Stimulated activated CD8-positive, alpha-beta memory T cell treated with anti-CD3 and anti-CD28 coated beads, Interleukin-7, amount 100 ng/mL, for 24 hours (primary cell): ENCODE data around the gene CDH13.

Experiments
- DNase-seq: peaks from one replicate; pipeline ENCODE4 v3.0.0-alpha.2; 2020; ENCODE audit warnings: low read depth

The CDH13 gene

DNA sequence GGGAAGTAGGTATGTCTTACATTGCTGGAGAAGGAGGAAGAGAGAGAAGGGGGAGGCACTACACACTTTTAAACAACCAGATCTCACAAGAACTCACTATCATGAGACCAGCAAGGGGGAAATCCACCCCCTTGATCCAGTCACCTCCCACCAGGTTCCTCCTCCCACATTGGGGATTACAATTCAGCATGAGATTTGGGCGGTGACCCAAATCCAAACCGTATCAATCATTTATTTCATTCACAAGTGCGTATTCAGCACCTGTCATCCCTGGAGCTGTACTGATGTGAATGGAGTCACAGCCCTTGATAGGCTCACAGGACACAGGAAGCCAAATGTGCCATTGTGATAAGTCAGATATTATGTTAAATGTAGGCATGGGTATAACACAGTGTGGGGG lies 952.7 kb downstream of the CDH13 start:
- DNase-seq, result no peak

DNA sequence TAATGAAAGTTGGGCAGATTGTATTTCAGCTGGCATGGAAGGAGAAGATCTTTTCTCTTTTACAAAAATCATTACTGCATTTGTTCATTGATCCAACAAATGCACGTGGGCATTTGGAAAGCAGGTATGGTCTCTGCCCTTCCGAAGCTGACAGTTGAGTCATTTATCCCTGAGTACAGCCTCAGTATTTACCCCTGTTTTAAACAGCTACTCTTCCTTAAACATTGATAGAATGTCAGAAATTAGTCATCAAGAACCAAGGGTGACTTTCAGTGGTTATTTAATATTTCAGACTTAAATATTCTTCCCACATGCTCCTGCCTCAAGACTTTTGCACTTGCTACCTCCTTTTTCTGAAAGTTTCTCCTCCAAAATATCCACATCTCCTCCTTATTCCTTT lies 954.3 kb downstream of the CDH13 start:
- no peak for DNase-seq

DNA sequence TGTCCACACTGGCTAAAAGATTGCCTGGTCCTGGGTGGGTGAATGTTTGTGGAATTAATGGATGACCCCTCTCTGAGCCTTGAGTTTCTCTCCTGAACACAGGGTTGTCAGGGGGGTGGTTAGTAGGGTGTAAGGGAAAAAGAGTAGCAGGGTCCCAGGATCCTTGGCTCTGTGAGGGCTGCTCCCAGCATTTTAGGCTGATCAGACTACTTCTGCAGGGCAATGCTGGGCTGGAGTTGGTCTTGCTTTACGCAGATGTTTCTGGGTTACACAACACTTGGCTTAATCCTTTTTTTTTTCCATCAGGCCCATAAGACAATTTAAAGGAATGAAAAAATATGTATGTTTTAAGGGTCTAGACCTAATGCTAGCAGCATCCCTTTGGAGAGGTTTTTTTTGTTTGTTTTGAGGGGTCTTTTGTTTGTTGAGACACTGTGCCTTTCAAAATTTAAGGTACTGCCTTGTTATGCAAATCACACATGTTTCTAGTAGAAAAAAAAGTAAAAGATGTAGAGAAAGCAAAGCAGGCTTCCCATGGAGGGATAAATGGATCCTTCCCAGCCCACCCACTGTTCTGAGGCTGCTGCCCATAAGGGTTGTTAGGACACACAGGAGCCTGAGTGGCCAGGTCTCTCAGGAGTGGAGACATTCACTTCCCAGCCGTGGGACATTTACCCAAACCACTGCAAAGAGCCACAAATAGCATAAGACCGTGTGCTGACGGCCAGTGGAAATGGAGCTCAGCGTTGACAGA lies 955.4 kb downstream of the CDH13 start:
- no peak for DNase-seq

DNA sequence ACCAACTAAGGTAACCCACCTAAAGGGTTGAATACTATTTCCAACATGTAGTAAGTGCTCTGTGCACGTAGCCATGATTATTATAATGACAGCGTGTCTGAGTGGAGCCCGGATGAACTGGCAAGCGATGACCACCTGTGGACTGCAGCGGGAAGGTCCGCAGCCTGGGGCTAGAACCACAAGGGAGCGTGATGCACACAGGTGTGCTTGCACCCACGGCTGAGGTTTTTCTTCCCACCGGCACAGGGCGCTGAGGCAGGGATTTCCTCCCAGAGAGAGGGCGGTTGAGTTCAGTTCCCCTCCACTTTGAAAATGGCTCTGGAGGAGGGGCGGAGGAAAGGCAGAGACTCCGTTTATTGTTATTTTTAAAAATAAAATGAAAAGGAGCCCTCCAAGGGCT lies 959.3 kb downstream of the CDH13 start:
- DNase-seq, result no peak

DNA sequence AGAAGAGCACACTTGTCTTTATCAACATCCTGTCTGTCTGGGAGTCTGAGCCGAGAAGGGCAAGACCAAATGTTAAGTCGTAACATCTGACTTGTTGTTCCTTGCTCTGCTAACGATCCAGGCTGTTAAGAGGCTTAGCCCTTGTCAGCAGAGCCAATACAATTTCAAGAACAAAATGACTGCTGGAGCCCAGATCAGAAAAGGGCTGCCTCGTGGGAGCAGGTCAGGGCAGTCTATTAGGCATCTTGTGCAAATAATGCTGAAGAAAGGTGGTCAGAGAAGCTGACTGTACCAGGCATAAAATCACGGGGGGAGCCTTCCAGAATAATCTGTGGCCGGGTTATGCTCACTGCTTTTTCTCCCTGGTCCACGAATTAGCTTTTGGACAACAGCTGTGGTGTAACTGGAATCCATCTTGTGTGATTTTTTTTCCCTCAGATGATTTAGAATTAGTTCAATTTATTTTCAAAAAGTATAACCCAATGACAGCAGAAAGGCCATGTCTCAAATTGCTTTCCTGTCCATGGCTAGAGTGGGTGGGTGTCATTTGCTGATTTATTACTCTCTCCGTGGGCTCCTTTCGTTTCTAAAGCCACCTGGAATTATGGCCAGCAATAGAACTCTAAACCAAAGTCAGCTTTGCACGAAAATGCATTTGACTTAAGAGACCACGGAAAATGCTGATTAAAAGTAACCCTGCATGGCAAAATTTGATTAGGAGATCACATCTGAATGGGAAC lies 959.9 kb downstream of the CDH13 start:
- no peak for DNase-seq

DNA sequence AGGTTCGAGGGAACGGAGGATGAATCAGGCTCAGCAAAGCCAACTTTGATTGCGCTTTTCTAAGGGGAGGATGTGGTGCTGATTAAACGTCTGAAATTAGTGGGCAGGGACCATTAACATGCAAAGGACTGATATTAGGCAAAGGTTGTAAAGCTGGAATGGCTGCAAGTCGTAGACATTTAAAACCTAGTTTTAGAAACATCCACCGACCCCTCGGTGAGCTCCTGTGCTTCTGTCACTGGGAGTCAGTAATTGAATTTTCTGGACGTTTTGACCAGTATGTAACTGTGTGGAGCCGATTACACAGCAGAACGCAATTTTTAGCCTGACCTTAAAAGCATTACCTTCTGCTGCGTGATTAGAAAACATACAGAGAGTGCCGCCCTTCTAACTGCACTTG lies 960.4 kb downstream of the CDH13 start:
- no peak for DNase-seq

DNA sequence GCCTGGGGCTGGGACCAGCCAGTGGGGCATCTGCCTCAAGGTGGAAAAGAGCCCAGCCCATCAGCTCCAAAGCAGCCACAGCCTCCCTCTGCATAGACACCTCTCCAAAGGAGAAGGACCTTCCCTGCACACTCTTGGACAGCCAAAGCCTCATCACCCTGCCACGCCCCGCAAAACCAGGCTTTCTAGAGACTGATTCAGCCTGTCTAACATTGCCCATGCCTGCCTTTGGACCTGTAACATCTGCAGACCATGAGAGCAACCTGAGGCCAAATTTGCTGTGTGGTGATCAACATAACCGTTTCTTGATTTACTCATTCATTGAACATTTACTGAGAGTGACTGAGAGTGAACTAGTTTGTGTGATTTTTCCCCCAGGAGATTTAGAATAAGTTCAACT lies 961.3 kb downstream of the CDH13 start:
- DNase-seq, result no peak

DNA sequence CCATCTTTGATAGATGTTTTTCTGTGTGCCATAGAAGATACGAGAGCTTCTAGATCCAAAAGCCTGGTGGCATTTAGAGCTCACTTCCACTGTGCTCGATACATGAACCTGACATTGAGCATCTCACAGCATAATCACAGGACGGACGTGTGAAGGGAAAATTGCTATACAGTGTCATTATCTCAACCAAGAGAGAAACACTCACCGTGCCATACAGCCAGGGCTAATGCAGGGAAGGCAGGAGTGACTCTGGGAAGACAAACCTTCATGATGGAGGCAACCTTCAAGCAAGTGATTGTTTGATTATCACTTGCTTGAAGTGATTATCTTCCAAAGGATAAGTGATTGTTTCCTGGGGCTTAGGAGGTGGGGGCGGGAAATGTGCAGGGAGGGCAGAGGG lies 962.8 kb downstream of the CDH13 start:
- DNase-seq, result no peak

DNA sequence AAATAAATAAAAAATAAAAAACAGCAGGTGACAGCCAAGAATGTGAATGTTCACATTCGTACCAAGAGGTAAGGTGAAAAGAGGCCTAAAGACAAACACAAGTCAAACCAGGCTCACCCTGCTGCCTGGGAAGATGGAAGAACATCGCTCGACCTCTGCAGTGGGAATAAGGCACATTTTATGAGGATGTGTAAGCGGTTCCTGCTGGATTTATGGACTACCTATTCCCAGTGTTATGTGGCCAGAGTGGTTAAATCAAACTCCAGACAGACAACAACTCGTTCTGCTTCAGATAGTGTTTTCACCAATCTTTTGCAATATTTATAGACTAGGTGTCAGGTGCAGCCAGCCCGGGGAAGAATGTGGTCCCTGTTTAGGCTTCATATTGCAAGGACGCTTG lies 966.0 kb downstream of the CDH13 start:
- no peak for DNase-seq

DNA sequence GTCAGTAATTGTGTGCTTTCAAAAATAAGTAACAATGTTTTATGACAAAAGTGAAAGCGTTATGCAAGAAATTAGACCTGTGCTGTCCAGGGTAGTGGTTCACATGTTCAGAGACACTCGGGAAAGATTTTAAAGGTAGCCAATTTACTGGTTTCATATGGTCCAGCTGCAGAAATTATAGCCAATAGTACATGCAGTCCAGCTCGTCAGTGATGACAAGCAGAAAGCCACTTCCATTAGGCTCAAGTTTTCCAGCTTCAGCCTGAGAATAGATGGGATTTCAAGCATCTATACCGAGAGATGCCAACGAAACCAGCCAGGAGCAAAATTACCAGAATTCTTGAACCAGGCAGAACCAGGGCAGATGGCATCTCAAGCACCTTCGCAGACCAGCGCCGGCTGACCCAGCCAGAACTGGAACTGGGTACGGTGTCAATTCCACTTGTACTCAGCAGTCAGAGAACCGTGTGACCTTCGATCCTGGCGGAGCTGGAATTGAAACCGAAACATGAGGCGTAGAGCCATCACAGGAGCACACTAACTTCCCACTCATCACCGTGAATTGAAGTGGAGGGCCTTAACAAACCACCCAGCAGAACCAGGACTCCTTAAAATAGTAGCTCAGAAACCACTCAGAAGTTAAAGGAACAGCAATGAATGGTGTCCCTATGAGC lies 973.2 kb downstream of the CDH13 start:
- no peak for DNase-seq

DNA sequence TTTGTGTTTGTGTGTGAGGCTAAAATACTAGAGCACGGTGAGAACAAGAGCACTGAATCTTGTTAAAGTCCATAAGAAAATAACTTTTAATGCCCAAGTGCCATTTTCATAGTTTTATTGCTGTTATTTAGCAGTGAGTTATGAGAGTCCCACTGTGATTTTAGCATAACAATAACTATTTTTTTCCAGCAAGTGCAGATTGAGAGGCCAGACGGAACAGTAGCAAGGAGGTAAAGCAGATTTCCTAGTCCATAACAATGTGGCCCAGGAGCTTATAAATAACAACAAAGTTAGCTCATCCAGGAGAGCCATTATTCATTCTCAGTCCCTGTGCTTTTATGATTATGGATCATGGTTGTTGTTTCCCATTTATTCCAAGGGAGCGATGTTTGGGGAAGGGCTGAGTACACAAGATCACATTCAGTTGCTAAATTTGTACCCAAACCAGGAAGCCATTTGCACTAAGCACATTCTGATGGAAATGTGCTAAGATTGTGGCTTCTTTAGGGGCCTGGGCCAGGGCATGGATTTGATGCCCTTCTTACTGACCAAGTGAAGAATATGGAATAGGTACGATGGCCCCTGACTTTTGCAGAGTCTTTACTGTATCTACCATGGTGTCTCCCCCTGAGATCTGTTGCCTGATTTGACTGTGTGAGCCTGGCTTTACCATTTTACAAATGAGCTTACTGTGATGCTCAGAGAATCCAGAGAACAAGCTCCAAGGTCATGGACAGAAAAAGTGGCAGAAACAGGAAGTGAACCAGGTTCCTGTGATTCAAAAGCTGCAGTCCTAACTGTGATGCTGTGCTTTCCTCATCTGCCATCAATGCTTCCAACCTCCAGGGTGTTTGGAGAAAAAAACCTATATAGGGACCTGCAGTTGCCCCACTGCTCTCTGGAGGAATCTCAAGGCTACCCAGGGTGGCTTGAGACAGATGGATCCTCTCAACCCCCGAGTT lies 976.3 kb downstream of the CDH13 start:
- DNase-seq, result no peak

DNA sequence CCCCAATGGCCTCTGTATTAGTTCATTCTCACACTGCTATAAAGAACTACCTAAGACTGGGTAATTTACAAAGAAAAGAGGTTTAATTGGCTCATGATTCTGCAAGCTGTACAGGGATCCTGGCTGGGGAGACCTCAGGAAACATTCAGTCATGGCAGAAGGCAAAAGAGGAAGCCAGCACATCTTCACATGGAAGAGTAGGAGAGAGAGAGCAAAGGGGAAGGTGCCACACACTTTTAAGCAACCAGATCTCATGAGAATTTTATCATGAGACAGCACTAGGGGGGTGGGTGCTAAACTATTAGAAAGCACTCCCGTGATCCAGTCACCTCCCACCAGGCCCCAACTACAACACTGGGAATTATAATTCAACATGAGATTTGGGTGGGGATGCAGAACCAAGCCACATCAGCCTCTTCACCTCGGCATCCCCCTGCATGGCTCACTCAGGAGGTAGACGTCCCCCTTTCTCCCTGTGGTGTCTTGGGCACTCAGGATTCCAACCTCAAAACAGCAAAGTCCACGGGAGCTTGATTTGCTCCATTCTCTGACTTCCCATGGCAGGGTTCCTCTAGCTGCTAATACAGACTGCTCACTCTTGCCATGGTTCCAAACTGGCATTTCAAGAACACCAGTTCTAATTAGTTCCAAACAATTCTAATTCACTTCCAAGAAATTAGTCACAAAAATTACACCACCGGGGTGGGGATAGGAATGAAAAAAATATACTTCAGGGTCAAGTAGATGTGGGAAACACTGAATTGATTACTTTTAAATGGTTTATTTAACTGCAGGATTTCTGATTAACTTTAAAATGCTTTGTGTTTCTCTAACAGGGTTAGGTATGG lies 977.2 kb downstream of the CDH13 start:
- no peak for DNase-seq

DNA sequence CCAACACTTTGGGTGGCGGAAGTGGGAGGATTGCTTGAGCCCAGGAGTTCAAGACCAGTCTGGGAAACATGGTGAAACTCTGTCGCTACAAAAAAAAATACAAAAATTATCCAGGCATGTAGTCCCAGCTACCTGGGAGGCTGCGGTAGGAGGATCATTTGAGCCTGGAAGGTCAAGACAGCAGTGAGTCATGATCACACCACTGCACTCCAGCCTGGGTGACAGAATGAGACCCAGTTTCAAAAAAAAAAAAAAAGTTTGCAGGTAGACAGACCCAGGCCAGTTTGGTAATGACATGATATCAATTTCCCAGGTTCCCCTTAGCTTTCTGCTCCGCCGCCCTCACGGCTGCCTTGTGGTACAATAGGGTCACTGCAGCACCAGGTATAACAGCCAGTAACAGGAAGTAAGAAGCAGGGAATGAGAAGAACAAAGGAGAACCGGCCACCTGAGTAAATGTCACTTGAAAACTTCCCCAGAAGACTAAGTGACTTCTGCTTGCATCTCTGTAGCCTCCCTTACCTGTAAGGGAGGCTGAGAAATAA lies 979.8 kb downstream of the CDH13 start:
- DNase-seq, result no peak

DNA sequence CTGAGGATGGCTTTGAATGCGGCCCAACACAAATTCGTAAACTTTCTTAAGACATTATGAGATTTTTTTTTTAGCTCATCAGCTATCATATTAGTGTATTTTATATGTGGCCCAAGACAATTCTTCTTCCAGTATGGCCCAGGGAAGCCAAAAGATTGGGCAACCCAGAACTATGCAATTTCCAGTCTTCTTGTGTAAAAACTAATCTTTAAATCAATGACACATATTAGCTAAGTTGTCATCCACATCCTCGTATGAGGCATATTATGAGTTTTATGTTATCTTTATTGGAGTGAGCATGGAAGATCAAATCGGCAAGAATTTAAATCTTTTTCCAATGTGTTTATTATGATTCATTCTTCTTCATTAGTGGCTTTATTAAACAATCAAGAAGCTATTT lies 982.4 kb downstream of the CDH13 start:
- DNase-seq, result no peak

DNA sequence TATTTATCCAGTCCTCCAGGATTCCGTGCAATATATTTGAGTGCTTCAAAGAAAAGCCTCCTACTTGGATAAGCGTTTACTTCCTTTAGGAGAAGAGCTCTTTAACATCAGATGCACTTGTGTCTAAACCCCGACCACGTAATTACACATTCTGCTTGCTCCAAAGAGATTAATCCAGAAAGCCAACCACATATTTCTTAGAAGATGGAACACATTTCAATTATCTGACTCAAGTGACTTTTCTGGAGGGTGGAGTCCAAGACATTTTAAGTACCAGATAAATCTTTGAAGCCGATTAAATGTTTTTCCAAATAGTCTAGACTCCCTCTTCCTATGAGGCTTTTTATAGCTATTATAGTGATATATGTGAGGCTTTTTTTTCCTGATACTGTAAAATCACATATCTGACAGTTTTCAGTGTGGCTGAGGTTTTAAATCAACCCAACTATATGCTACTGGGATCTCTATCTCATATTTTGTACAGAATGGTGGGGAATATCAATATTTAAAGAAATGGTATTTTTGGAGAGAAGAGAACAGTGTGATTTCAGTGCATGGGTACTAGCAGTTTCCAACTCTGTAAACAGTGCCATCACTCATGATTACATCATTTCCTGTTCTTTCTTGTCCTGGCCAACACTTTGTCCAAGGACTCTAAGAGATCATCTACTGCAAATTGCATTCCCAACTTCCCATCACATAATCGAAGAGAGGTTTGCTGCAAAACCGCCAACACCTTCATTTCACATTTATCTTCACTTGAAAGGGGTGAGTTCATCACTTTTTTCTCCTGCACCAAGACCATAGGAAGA lies 988.6 kb downstream of the CDH13 start:
- DNase-seq, result no peak

DNA sequence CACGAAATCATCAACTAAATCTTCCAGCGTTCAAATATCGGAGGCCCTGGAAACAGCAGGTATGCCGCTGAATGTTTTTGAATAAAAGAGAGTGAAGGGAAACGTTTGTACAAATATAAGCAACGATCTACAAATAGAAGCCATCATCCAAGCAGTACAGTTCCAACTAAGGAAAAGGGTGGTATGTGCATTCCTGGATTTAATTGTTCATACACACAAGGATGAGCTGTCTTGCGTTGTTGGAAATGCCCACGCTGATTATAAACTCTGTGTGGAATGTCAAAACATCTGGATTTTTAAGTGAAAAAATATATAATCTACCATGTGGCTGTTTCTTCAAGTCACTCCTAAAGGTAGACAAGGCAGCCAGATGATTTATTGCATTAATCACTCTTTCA lies 989.2 kb downstream of the CDH13 start:
- DNase-seq, result no peak

DNA sequence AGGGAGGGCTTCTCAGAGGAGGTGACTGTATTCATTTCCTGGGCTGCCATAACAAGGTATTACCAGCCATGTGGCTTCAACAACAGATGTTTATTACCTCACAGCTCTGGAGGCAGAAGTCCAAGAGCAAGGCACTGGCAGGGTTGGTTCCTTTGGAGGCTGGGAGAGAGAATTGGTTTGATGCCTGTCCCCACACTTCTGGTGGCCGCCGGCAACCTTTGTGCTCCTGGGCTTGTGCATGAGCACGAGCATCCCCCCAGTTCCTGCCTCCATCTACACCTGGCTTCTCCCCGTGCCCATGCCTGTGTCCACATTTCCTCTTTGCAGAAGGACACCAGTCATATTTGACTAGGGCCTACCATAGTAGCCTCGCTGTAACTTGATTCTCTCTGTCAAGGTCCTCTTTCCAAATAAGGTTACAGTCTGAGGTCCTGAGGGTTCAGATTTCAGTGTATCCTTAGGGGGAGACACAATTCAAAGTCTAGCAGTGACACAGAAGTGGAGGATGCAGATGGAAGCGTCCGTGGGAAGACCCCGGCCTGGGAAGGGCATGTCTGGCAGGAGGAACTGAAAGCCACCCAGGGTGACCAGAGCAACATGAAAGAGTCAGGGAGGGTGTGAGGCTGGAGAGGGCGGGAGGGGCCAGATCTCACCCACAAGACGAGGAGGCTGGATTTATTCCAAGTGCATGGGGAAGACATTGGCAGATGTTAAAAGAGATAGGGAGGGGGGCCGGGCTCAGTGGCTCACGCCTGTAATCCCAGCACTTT lies 992.8 kb downstream of the CDH13 start:
- DNase-seq, result no peak

DNA sequence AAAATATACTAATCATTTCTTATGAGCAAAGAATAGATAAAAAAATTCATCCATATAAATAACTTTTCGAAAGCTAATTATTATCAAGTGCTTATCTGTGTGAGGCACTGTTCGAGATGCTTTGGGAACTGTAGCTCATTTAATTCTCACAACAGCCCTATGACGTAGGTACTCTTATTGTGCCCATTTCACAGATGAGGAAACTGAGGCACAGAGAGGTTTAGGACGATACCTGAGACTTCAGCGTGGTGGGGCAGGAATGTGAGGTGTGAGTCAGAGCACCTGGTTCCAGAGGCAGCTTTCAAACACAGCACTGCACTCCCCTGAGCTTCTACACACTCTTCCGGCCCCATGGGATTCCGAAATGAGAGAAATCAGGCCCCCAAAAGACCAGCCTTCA lies 995.2 kb downstream of the CDH13 start:
- no peak for DNase-seq

DNA sequence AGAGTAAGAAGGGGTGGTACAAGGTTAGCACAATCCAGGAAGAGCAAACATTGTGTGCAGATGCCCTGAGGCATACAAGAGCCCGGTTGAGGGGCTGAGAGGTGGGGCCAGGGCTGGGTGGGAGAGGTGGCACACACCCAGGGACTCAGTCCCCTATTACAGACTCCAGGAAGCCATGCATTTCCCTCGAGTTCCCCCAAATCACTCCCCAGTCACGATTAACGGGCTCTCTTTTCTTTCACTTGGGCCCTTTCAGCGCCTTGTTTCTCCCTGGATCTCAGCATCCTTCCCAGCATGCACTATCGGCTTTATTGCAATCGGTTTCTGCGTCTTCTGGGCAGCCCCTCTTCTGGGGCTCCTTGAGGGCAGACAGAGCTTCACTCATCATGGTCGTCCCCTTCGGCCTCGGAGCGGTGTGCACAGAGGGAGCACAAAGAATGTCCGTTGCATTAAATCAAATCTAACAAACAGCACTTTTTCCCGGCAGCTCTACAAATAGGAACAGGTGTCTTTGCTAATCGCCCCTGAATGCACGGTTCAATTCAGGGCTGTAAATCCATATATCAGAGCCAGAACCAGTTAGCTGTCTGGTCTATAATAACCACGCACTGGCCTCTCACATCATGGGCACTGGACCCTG lies 996.4 kb downstream of the CDH13 start:
- no peak for DNase-seq
